ENCODE measurements around the gene WNK1. TPM values are rescaled to one million over a fixed set of nuclear protein-coding genes. Genes with fewer than 3 reads are reported as not detected.

The WNK1 gene
- total and polyA plus RNA-seq, 11 donors = 59.9 to 373 (median 290) TPM

- Histone ChIP-seq H3K4me3 (no peak overlapping the region), H3K4me1 (peaks cover 5 to 92% (median 32%) of the 10 kb centered on the region in 12 donors), H3K27ac (no peak overlapping the region), H3K27me3 (no peaks in the 10 kb centered on the region), H3K9me3 (no peaks in the 10 kb centered on the region), H3K36me3 (no peaks in the 10 kb centered on the region)
- no peak for ATAC-seq
- no peak for TF ChIP-seq POLR2A (IDR thresholded peaks at IDR 0.05)
- no peak for TF ChIP-seq CTCF (IDR thresholded peaks at IDR 0.05)
- intact Hi-C loops (cut with DNase I) = loop anchor here in 1 of 10 donors (5.0 kb wide), 1 partner anchor 43 kb away; no protein-coding TSS in a partner anchor
- no peak for DNase-seq
Measured at GRCh38 chr12:800401-800800, 48.0 kb downstream of the WNK1 start.

- intact Hi-C loops (cut with DNase I) = loop anchor here in 1 of 10 donors (5.0 kb wide), 1 partner anchor 45 kb away; no protein-coding TSS in a partner anchor
- Histone ChIP-seq H3K36me3 (no peaks in the 10 kb centered on the region), H3K4me3 (no peak overlapping the region), H3K27me3 (no peaks in the 10 kb centered on the region), H3K4me1 (peaks cover 4 to 92% (median 38%) of the 10 kb centered on the region in 12 donors), H3K9me3 (no peaks in the 10 kb centered on the region), H3K27ac (peak overlapping the region in 2 of 12 donors; percentile 1 to 28)
- 21 to 34% (median 27%) methylated on average over 3 of the region's 3 CpGs for WGBS, 4 donors
- no peak for TF ChIP-seq CTCF (IDR thresholded peaks at IDR 0.05)
- TF ChIP-seq POLR2A (IDR thresholded peaks at IDR 0.05) = no peak
- no peak for ATAC-seq
- DNase-seq = no peak
Measured at GRCh38 chr12:802242-803120, 50.1 kb downstream of the WNK1 start.

- no peaks in the 10 kb centered on the region for H3K27me3 ChIP-seq
- no peaks in the 10 kb centered on the region for H3K36me3 ChIP-seq
- H3K9me3 ChIP-seq = no peaks in the 10 kb centered on the region
- TF ChIP-seq POLR2A (IDR thresholded peaks at IDR 0.05) = no peak
- no peak for TF ChIP-seq CTCF (IDR thresholded peaks at IDR 0.05)
- WGBS, 4 donors = 57 to 64% (median 60%) methylated on average over 3 of the region's 3 CpGs
- ATAC-seq (no peak), DNase-seq (no peak)
- H3K4me3 ChIP-seq = no peak overlapping the region
- H3K4me1 ChIP-seq = peaks cover 7 to 87% (median 39%) of the 10 kb centered on the region in 12 donors
- H3K27ac ChIP-seq = peak overlapping the region in 3 of 12 donors; percentile 71 to 82 (median 82)
- intact Hi-C loops (cut with DNase I) = no loop called here
Measured at GRCh38 chr12:805022-805632, 52.7 kb downstream of the WNK1 start.

GRCh38 chr12:806200-806791, 53.9 kb downstream of the WNK1 start:
- intact Hi-C loops (cut with DNase I) = loop anchor here in 1 of 10 donors (2.0 kb wide), 1 partner anchor 51 kb away; no protein-coding TSS in a partner anchor
- Histone ChIP-seq H3K36me3 (no peaks in the 10 kb centered on the region), H3K27ac (peak overlapping the region in 11 of 12 donors; percentile 7 to 82 (median 58)), H3K27me3 (no peaks in the 10 kb centered on the region), H3K9me3 (no peaks in the 10 kb centered on the region), H3K4me3 (peak overlapping the region in 1 of 12 donors; percentile 15), H3K4me1 (peaks cover 7 to 88% (median 49%) of the 10 kb centered on the region in 12 donors)
- TF ChIP-seq CTCF (IDR thresholded peaks at IDR 0.05) = no peak
- TF ChIP-seq POLR2A (IDR thresholded peaks at IDR 0.05) = no peak
- WGBS, 4 donors = 53 to 65% (median 60%) methylated on average over 3 of the region's 3 CpGs
- ATAC-seq (peak in 3 of 4 donors; percentile 54 to 62 (median 57)), DNase-seq (no peak)

Measured in heart left ventricle (tissue), 16 donors.